Erythroblast (primary cell): Measurements from ENCODE around the gene P2RY14.

Source experiments
- GATA1 ChIP-seq: IDR thresholded peaks from 2 replicates; pipeline ENCODE4 v1.6.1; 2011; ENCODE audit warnings: low read depth, mild to moderate bottlenecking, control low read depth, low read length, moderate library complexity
- POLR2A ChIP-seq: IDR thresholded peaks from 2 replicates; pipeline ENCODE4 v1.6.1; 2011; ENCODE audit warnings: mild to moderate bottlenecking, low read length

DNA sequence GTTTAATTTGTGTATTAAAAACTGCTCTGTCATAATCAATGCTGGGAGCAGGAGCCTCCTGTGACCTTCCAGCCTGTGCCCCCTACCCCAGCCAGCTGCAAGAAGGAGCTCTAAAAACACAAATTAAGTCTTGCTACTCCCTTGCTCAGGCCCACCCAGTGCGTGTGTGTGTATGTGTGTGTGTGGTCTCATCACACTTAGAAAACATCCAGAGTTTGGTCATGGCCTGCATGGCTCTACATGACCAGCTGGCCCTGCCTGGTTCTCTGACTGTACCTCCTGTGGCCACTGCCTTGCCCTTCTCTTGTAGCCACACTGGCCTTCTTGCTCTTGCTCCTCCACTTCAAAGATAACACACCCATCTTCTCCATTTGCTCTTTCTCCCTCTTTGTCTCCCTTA is 13.7 kb downstream of the P2RY14 start:
- TF ChIP-seq POLR2A (no peak), GATA1 (no peak)
